Epithelial cell of proximal tubule (primary cell): ENCODE measurements around the gene ZNF283. TPM values are rescaled to one million over a fixed set of nuclear protein-coding genes. Genes with fewer than 3 reads are reported as not detected.

Source experiments
- DNase-seq: peaks from one replicate; pipeline ENCODE4 v3.0.0-alpha.2; 2011; ENCODE audit warnings: low read depth
- H3K4me3 ChIP-seq: 2 replicates; pipeline ENCODE4 v1.5.1; 2011; ENCODE audit warnings: low read depth, mild to moderate bottlenecking, low read length
- total RNA-seq: library from RNA; depleted of rRNA; stranded (reverse); fragments of >200 nt; gene quantifications from 2 replicates; pipeline ENCODE4 v1.2.3, GENCODE V29; 2015
- TF ChIP-seq, protein P1 (sequence below): conservative IDR thresholded peaks from 2 replicates; pipeline ENCODE4 v1.5.1; 2012; ENCODE audit warnings: low read depth, mild to moderate bottlenecking, low read length

Gene ZNF283
- 2.9 and 3.5 TPM in 2 replicates for total RNA-seq

DNA sequence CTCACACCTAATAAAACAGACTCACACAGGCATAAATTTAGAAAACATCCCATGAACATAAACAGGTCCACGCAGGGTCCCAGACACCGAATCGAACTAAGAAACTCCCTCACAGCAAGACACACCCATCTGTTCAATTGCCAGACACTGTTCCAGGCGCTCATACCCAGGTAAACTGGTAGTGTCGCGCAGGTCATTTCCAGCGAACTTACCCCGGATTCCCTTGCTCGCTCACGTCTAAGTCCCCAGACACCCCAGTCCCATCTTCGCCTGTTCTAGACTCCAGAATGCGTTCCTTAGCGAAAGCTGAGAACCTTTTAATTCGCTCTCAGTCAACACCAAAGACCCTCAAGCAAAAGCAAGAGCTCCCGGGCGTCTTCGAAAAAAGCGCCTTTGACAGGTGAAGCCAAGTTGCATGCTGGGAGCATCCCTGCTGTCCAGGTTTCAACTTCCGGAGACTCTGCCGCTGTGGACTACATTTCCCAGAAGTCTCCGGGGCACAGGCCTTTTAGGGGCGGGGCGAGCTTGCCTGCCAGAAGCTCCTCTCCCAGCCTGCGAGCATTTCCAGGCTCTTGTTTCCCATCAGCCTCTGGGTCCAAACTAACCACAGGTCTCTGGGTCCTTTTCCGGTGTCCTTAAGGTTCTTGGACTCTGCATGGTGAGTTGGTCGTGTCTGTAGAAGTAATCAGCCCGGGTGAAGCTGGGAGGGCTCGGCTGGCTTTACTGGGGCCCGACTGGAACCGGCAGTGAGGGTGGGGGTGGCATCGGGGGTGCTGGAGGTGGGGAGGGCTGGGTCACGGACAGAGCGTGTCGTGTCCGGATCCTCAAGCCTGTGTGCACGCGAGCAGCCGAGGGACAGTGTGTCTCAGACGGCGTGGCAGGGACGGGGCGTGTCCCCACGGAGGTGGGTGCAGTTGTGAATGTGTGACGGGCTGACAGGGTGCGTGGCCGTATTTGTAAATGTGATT lies at the start of gene ZNF283:
ZNF283 (plus strand) TSS at position 535 of the 968 bp plus-strand sequence. CDS start 6,184 bp downstream, outside the sequence.
- peak within 1 kb of the TSS; percentile 69 for H3K4me3 ChIP-seq
- TF ChIP-seq, protein P1, sequence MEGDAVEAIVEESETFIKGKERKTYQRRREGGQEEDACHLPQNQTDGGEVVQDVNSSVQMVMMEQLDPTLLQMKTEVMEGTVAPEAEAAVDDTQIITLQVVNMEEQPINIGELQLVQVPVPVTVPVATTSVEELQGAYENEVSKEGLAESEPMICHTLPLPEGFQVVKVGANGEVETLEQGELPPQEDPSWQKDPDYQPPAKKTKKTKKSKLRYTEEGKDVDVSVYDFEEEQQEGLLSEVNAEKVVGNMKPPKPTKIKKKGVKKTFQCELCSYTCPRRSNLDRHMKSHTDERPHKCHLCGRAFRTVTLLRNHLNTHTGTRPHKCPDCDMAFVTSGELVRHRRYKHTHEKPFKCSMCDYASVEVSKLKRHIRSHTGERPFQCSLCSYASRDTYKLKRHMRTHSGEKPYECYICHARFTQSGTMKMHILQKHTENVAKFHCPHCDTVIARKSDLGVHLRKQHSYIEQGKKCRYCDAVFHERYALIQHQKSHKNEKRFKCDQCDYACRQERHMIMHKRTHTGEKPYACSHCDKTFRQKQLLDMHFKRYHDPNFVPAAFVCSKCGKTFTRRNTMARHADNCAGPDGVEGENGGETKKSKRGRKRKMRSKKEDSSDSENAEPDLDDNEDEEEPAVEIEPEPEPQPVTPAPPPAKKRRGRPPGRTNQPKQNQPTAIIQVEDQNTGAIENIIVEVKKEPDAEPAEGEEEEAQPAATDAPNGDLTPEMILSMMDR, result no peak
- DNase-seq, result peak; percentile 60

DNA sequence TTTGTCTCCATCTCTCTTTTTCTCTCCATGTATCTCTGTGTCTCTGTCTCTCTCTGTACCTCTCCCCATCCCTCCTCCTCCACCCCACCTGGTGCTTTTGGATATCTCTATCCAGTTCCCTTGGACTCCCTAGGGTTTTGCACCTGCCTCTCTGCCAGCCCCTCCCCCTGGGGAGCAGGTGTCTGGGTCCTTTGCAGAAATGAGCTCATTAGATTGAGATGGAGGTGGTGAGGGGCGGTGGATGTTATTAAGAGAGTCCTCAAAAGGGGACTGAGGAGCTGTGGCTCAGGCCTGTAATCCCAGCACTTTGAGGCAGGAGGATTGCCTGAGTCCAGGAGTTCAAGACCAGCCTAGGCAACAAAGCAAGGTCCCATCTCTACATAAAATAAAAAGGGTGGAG lies 48.5 kb upstream of the ZNF283 start:
- no peak for DNase-seq
- TF ChIP-seq, protein P1, result no peak
- no peak overlapping the region for H3K4me3 ChIP-seq

DNA sequence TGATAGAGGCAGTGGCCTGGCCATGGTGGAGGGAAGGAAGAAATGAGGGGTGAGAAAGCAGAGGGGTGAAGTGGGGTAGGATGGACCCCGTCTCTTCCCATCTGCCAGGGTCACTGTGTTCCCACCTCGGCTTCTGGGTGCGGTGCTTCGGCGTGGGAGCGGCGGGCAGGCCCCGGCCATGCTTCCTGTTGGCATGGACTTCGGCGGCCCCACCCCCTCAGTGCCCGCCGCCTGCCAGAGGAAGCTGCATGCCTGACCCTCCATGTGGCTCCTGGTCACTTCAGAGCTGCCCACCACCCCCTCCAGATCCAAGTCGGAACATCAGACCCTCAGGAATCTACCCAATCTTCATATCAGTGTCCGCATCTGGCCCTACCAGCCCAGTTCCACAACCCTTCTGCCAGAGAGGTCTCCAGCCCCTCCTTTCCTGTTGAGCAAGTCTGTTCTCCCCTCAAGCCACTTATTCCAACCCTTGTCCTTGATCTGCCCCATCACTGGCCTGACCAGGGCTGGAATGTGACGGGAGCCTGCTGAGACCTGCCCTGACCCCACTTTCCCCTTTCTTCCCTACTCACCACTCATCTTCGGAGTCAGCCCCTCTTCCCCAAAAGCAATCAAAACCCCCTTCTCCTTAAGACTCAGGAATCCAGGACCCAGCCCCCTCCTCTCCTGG lies 47.8 kb upstream of the ZNF283 start:
- TF ChIP-seq, protein P1, result no peak
- DNase-seq, result no peak
- H3K4me3 ChIP-seq, result no peak overlapping the region

DNA sequence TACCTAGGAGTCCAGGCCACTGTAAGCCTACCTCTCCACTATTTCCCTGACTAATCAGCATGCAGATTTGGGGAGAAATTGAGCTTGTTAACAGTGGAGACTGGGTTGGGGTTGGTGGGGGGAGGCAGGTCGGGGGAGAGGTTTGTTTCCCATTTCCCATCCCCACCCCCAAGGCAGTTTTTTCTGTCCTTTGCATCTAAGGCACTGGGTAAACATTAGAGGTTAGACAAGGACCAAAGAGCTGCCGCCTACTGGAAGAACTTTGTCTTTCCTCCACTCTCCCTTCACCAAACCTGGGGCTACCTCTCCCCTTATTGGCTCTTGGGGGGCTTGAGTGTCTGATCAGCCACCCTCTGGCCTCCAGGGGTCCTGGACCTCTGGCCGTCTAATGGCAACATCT lies 47.3 kb upstream of the ZNF283 start:
- H3K4me3 ChIP-seq, result no peak overlapping the region
- TF ChIP-seq, protein P1, result no peak
- DNase-seq, result no peak

DNA sequence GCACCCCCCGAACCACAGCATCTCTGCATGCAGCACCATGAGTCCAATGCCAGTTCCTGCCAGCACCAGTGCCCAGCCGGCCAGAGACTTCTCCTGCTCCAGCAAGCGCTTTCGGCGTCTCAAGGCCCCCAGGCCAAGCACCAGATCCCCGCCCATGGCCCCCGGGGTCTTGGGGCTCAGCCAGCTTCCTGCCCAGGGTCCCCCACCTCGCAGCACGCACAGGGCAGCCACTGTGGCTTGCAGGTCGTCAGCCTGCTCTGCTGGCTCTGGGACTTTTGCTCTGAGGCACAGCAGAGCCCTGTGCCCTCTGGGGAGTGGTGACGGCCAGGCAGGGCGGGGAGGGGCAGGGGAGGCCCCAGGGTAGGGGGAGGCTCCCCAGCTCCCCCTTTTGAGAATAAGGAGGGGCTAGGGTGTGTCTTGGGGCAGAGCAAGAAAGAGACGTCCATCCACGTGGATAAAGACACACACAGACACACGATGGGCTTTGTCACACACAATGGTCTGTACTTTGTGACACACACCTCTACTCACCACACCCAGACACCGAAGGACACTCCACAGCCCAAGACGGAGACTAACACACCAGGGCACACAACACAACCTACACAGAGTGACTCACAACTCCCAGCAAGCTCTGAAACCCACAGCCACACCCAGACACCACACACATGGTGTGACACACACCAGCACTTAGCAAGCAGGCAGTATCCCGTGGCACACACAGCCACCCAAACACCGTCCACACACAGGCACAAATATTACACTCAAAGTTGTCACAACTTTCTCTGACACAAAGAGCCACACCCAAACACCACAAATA lies 46.2 kb upstream of the ZNF283 start, which contains the start of gene KCNN4:
KCNN4 (minus strand) TSS at position 268 of the 820 bp plus-strand sequence; CDS start at position 156, 112 bp downstream.
- H3K4me3 ChIP-seq, result no peak within 1 kb of the TSS
- TF ChIP-seq, protein P1, result no peak
- DNase-seq, result no peak

DNA sequence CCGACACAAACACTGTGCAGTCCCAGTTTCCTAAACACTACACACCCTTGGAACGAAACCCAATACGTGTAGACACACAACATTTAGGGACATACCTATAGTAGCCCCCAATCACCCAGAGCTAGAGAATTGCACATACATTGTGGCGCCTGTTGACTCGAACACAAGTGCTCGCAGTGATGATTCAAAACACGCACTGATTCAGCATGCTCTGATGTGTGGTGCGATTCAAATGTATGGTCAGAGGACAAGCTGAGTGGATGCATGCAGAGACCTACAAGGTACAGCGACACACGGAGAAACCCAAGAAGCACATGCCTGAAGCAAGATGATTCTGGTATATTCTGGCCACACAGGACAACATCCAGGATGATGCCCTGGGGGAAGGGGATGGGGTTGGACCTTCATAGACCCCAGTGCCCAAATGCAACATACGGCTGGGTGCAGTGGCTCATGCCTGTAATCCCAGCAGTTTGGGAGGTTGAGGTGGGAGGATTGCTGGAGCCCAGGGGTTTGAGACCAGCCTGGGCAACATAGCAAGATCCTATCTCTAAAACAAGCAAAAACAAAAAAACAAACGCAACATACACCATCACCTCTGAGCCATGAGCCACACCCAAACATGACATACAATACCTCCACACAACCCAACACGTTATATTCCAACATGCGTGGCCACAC lies 45.4 kb upstream of the ZNF283 start:
- H3K4me3 ChIP-seq, result no peak overlapping the region
- DNase-seq, result no peak
- TF ChIP-seq, protein P1, result no peak
